Activated CD4-positive, CD25-positive, alpha-beta regulatory T cell treated with anti-CD3 and anti-CD28 coated beads, Interleukin-2, amount 50 U/mL, for 72 hours (primary cell): ENCODE data around the gene GID8.

ENCODE experiments used
- DNase-seq: peaks from one replicate; pipeline ENCODE4 v3.0.0; 2021

GID8 gene

GRCh38 chr20:62989201-62989601 lies 51.3 kb downstream of the GID8 start:
- DNase-seq = no peak

DNA sequence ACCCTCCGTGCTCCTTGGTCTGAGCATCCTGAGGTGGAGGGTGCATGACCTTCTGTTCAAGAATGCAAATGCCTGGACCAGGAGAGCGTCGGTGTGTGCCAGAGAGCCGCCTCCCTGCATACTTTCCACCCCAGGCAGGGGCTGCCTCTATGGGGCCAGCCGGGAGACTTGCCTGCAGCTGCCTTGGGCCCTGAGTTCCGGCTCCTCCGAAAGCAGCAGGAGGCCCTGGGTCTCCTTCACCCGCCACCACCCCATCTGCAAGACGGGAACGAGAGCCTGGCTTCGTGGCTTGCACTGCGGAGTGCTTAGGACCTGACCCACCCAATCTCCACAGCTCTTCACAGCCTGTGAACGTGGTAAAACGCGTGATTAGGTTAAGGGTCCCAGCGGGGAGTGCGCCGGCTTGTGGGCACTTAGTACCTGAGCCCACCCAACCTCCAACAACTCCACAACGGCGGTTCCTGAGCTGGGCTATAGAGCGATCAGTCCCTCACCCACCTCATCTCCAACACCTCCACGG lies 52.4 kb downstream of the GID8 start:
- DNase-seq = no peak

DNA sequence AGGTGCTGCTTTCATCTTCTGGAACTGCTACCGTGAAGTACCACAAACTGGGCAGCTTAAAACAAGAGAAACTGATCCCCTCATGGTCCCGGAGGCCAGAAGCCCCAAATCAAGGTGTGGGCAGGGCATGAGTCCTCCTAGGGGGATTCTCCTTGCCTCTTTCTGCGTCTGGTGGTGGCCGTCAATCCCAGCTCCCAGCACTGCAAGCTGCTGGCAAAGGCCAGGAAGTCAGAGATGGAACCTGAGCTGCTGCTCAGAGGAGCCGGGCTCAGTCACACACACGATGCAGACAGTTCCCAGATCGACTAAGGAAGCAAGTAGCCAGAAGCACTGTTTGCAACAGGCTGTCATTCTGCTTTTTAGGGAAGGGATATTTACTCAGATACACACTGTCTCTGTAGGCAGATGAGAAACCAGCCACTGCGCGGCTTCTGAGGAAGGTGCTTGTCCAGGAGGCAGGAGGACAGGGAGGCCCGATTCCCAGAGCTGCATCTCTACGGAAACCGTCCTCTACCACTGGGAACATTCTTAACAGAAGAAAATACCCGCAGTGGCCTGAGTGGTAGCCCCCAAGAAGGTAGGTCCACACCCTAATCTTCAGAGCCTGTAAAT lies 53.4 kb downstream of the GID8 start:
- DNase-seq = no peak

DNA sequence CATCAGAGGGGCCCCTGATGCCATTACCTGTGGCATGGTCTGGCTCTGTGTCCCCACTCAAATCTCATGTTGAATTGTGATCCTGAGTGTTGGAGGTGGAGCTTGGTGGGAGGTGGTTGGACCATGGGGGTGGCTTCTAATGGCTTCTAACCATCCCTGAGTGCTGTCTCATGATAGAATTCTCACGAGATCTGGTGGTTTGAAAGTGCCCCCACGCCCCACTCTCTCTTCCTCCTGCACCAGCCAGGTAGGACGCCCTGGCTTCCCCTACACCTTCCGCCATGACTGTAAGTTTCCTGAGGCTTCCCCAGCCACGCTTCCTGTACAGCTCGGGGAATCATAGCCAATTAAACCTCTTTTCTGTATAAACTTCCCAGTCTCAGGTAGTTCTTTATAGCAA lies 53.9 kb downstream of the GID8 start:
- no peak for DNase-seq

GRCh38 chr20:62993856-62994494 lies 56.0 kb downstream of the GID8 start:
- DNase-seq = no peak

DNA sequence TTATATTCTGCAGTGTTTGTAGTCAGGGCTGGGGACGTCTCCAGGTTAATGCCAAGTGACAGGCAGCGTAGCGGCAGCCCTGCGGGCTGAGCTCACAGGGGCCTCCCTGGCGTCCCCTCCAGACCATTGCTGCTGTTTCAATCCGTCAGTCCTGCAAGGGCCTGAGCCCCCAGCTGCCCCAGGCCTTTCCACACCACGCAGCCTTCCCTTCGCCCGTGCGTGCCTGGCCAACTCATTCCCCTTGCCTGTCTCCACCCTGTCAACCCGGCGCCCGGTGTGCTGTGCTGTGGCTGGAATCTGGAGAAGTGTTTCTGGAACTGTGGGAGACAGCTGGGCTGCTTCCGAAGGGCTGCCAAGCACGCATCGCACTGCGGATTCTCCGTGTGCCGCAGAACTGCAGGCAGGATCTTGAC lies 56.9 kb downstream of the GID8 start:
- no peak for DNase-seq

DNA sequence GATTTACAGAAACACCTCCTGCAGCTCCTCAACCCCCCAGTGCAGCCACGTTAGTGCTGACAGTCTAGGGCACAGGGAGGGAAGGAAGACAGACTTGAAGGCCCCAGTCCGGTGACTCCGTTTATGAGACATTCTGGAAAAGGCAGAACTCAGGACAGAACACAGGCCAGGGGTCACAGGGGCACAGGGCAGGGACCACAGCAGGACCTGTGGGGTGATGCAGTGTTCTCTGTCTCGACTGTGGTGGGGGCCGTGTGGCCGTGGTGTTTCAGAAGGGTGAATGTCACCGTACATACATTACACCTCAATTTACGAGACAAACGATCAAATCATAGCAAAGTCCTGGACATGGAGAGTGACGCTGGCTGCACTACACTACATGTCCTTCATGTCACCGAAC lies 57.5 kb downstream of the GID8 start:
- no peak for DNase-seq

- DNase-seq = no peak
These were observed 58.1 kb downstream of the GID8 start for GRCh38 chr20:62995898-62996595.

DNA sequence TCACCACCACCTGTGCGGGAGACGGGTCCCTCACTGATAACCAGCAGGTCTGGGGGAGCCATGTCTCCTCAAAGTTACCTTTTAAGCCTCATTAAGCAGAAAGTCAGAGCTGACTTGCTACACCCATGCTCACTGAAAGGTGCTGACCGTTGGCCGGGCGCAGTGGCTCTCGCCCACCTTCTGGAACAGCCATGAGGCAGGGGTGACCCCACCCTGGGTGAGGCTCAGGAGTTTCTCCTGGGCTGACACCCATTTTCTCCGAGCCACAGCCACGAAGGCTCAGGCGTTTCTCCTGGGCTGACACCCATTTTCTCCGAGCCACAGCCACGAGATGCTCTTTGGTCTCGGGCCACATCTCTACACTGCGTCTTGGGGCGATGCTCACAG lies 58.6 kb downstream of the GID8 start:
- no peak for DNase-seq

DNA sequence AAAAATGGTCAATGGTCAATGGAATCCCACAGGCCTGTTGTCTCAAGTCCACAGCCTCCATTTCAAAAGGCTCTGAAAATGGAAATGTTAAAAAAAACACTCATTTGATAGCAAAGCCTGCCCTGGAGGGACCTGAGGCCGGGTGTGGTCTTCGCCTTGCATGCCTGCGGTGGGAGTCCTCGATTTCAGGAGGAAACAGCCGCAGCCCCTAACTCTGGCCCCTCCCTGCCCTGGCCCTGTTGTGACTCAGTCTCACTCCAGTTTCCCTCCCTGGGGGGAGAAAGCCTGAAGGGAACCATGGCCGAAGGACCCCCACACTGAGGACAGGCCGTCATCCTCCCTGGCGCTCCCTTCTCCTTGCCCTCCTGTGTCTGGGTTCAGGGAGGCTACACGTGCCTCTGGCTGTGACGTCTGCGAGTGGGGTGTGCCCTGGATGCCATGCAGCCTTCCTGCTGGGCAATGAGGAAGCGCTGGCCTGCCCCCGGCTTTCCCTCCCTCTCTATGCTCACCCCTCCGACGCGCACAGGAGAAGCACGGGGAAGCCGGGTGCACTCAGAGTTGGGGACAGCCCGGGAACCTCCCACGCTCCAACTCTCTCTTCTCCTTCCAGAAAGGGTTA lies 59.6 kb downstream of the GID8 start:
- no peak for DNase-seq
